Activated CD4-positive, CD25-positive, alpha-beta regulatory T cell treated with anti-CD3 and anti-CD28 coated beads, Interleukin-2, amount 50 U/mL, for 72 hours (primary cell): ENCODE results near the gene PELI2.
A peak's percentile ranks its signal among the peaks of the same experiment; 100 is the strongest.

Source experiments
- DNase-seq: peaks from one replicate; pipeline ENCODE4 v3.0.0; 2021

Gene PELI2

GRCh38 chr14:56117765-56118610 lies at the start of gene PELI2:
PELI2 (plus strand) TSS chr14:56118411; CDS start chr14:56118661, 250 bp downstream.
- DNase-seq, result peak; percentile 65

GRCh38 chr14:56073799-56074198 lies 44.4 kb upstream of the PELI2 start:
- DNase-seq, result no peak

GRCh38 chr14:56075301-56075700 lies 42.9 kb upstream of the PELI2 start:
- no peak for DNase-seq

- no peak for DNase-seq
Measured at GRCh38 chr14:56081139-56081538, 37.1 kb upstream of the PELI2 start.

- DNase-seq, result no peak
Measured at GRCh38 chr14:56082880-56083279, 35.3 kb upstream of the PELI2 start.

GRCh38 chr14:56085471-56085870 lies 32.7 kb upstream of the PELI2 start:
- DNase-seq, result no peak

- no peak for DNase-seq
Measured at GRCh38 chr14:56087671-56088471, 30.3 kb upstream of the PELI2 start.

- DNase-seq, result no peak
Measured at GRCh38 chr14:56088941-56089340, 29.3 kb upstream of the PELI2 start.

GRCh38 chr14:56092763-56093162 lies 25.4 kb upstream of the PELI2 start:
- no peak for DNase-seq

GRCh38 chr14:56094076-56094475 lies 24.1 kb upstream of the PELI2 start:
- no peak for DNase-seq

GRCh38 chr14:56098021-56098420 lies 20.2 kb upstream of the PELI2 start:
- DNase-seq, result no peak

- DNase-seq, result no peak
Measured at GRCh38 chr14:56099081-56099797, 19.0 kb upstream of the PELI2 start.

- no peak for DNase-seq
Measured at GRCh38 chr14:56100556-56100955, 17.7 kb upstream of the PELI2 start.

- no peak for DNase-seq
Measured at GRCh38 chr14:56102941-56103340, 15.3 kb upstream of the PELI2 start.

GRCh38 chr14:56107615-56108014 lies 10.6 kb upstream of the PELI2 start:
- no peak for DNase-seq

- DNase-seq, result no peak
Measured at GRCh38 chr14:56108057-56108456, 10.2 kb upstream of the PELI2 start.

GRCh38 chr14:56112781-56113180 lies 5.4 kb upstream of the PELI2 start:
- no peak for DNase-seq

GRCh38 chr14:56115334-56115870 lies 2.8 kb upstream of the PELI2 start:
- no peak for DNase-seq

- no peak for DNase-seq
Measured at GRCh38 chr14:56115976-56116893, 2.0 kb upstream of the PELI2 start.

GRCh38 chr14:56118611-56119181 lies 485 bp downstream of the PELI2 start:
- peak; percentile 40 for DNase-seq

- DNase-seq, result peak; percentile 46
Measured at GRCh38 chr14:56119201-56119981, 1.2 kb downstream of the PELI2 start.
